GM19397 (cell line): ENCODE data around the gene CXCR6.

ENCODE experiments used
- ATAC-seq: cut with Tn5 transposase; IDR thresholded peaks from one replicate; pipeline ENCODE4 v1.9.1; 2021; ENCODE audit warnings: mild to moderate bottlenecking, moderate library complexity; ENCODE audit not compliant: unreplicated experiment

Gene CXCR6

GRCh38 chr3:45966950-45967640, 23.8 kb downstream of the CXCR6 start:
- ATAC-seq = no peak

GRCh38 chr3:45967724-45968123, 24.5 kb downstream of the CXCR6 start:
- ATAC-seq = no peak

GRCh38 chr3:45968149-45968548, 24.9 kb downstream of the CXCR6 start:
- no peak for ATAC-seq

GRCh38 chr3:45968706-45969105, 25.4 kb downstream of the CXCR6 start:
- no peak for ATAC-seq

GRCh38 chr3:45969116-45969515, 25.9 kb downstream of the CXCR6 start:
- ATAC-seq = no peak

- ATAC-seq = no peak
Measured at GRCh38 chr3:45969953-45970352, 26.7 kb downstream of the CXCR6 start.

GRCh38 chr3:45972534-45973402, 29.5 kb downstream of the CXCR6 start:
- peak; percentile 68 for ATAC-seq

GRCh38 chr3:45974686-45975085, 31.4 kb downstream of the CXCR6 start:
- no peak for ATAC-seq

- no peak for ATAC-seq
Measured at GRCh38 chr3:45975686-45976085, 32.4 kb downstream of the CXCR6 start.

GRCh38 chr3:45976191-45977091, 33.2 kb downstream of the CXCR6 start:
- no peak for ATAC-seq

- ATAC-seq = no peak
Measured at GRCh38 chr3:45978006-45978761, 34.9 kb downstream of the CXCR6 start.

GRCh38 chr3:45979378-45979777, 36.1 kb downstream of the CXCR6 start:
- no peak for ATAC-seq

GRCh38 chr3:45980229-45980813, 37.1 kb downstream of the CXCR6 start:
- ATAC-seq = no peak

GRCh38 chr3:45980819-45981218, 37.6 kb downstream of the CXCR6 start:
- ATAC-seq = no peak

GRCh38 chr3:45981346-45982074, 38.2 kb downstream of the CXCR6 start:
- ATAC-seq = no peak

GRCh38 chr3:45983770-45984169, 40.5 kb downstream of the CXCR6 start:
- no peak for ATAC-seq

- no peak for ATAC-seq
Measured at GRCh38 chr3:45984331-45985312, 41.4 kb downstream of the CXCR6 start.
